H1 (cell line): ENCODE data around the gene NOL9. TPM values are rescaled to one million over a fixed set of nuclear protein-coding genes. Genes with fewer than 3 reads are reported as not detected.

ENCODE experiments used
- CTCF ChIA-PET: fragments of 300-600 bp; sonication (Branson Sonifier 250); formaldehyde crosslinking; loops from one replicate; lab custom pipeline; 2021; ENCODE audit not compliant: partially characterized antibody; lab: Charles Lee
- POLR2A ChIA-PET: fragments of 300-600 bp; sonication (Branson Sonifier 250); formaldehyde crosslinking; loops from one replicate; lab custom pipeline; 2021; ENCODE audit warnings: inconsistent platforms; ENCODE audit not compliant: partially characterized antibody; lab: Charles Lee
- DNase-seq, 2 experiments: peaks; one replicate each; pipeline versions ENCODE4 v3.0.0 to v3.0.0-alpha.2; 2010 to 2022; ENCODE audit warnings: low spot score in 2 of 2, low read depth in 1 of 2, mixed read lengths in 1 of 2
- FAIRE-seq: peaks from 2 replicates; lab custom pipeline; 2011; peaks lifted over from hg19 to GRCh38; lab: Jason Lieb, UNC
- H2AFZ ChIP-seq: 2 replicates; pipeline ENCODE4 v1.8.1; 2012; ENCODE audit warnings: low read length, inconsistent platforms
- H2AK5ac ChIP-seq: 2 replicates; pipeline ENCODE4 v1.6.1; 2013; ENCODE audit warnings: low read depth, low read length
- H2BK120ac ChIP-seq: replicated peaks from 2 replicates; pipeline ENCODE3; 2013; ENCODE audit warnings: low read depth, low read length, inconsistent platforms
- H2BK12ac ChIP-seq: 2 replicates; pipeline ENCODE4 v1.6.1; 2013; ENCODE audit warnings: low read depth, low read length
- H2BK15ac ChIP-seq: 2 replicates; pipeline ENCODE4 v1.6.1; 2013; ENCODE audit warnings: low read length
- H2BK20ac ChIP-seq: 2 replicates; pipeline ENCODE4 v1.6.1; 2013; ENCODE audit warnings: low read length
- H2BK5ac ChIP-seq: 2 replicates; pipeline ENCODE4 v1.6.1; 2013; ENCODE audit warnings: low read depth, low read length
- H3K14ac ChIP-seq: 2 replicates; pipeline ENCODE4 v1.6.1; 2013; ENCODE audit warnings: inconsistent platforms; ENCODE audit not compliant: insufficient read length
- H3K18ac ChIP-seq: 2 replicates; pipeline ENCODE4 v1.6.1; 2013; ENCODE audit warnings: low read length; ENCODE audit errors: extremely low read depth
- H3K23ac ChIP-seq: 2 replicates; pipeline ENCODE4 v1.6.1; 2013; ENCODE audit warnings: inconsistent platforms; ENCODE audit not compliant: insufficient read length
- H3K23me2 ChIP-seq: 2 replicates; pipeline ENCODE4 v1.6.1; 2013; ENCODE audit warnings: low read depth, low read length
- H3K27ac ChIP-seq: 2 replicates; pipeline ENCODE4 v1.6.1; 2011; ENCODE audit warnings: low read depth, low read length, inconsistent platforms
- H3K27me3 ChIP-seq, 4 experiments: replicated peaks in 1 of 4; 1 replicate in 1 of 4; 2 replicates in 3 of 4; pipeline versions ENCODE4 v1.6.1 to v1.8.1; 2011 to 2013; ENCODE audit warnings: low read length in 3 of 4, mild to moderate bottlenecking in 3 of 4, inconsistent platforms in 2 of 4, mixed read lengths in 2 of 4, moderate library complexity in 1 of 4; ENCODE audit not compliant: control insufficient read depth in 3 of 4, insufficient read depth in 3 of 4; ENCODE audit errors: extremely low read depth in 1 of 4
- H3K36me3 ChIP-seq, 4 experiments: 2 replicates each; pipeline versions ENCODE4 v1.6.1 to v1.8.1; 2011 to 2013; ENCODE audit warnings: mild to moderate bottlenecking in 4 of 4, low read length in 3 of 4, moderate library complexity in 2 of 4, control low read depth in 1 of 4, inconsistent platforms in 1 of 4; ENCODE audit not compliant: insufficient read depth in 4 of 4, control insufficient read depth in 2 of 4
- H3K4ac ChIP-seq: replicated peaks from 2 replicates; pipeline ENCODE3; 2013; ENCODE audit warnings: low read length, low read depth, mixed read lengths, inconsistent platforms; ENCODE audit not compliant: insufficient read length
- H3K4me1 ChIP-seq, 4 experiments: replicated peaks in 1 of 4; 1 replicate in 1 of 4; 2 replicates in 3 of 4; pipeline versions ENCODE4 v1.6.1 to v1.8.1; 2011 to 2013; ENCODE audit warnings: low read length in 3 of 4, inconsistent platforms in 2 of 4, mixed read lengths in 1 of 4; ENCODE audit not compliant: insufficient read depth in 4 of 4, control insufficient read depth in 3 of 4
- H3K4me2 ChIP-seq, 2 experiments: 2 replicates each; pipeline versions ENCODE4 v1.6.1 to v1.8.1; 2011 to 2013; ENCODE audit warnings: low read depth in 2 of 2, low read length in 2 of 2, control low read depth in 1 of 2, inconsistent platforms in 1 of 2, mild to moderate bottlenecking in 1 of 2; ENCODE audit not compliant: insufficient read depth in 1 of 2
- H3K4me3 ChIP-seq, 4 experiments: fragments of 200-600, 300-600 bp in 1 of 4; sonication (generic), shearing (Covaris generic), sonication (Bioruptor Twin) in 1 of 4; 2 replicates each; pipeline versions ENCODE4 v1.5.1 to v1.8.1; 2011 to 2016; ENCODE audit warnings: low read length in 4 of 4, low read depth in 3 of 4, control low read depth in 2 of 4, inconsistent platforms in 2 of 4, mild to moderate bottlenecking in 2 of 4, mixed read lengths in 1 of 4, moderate library complexity in 1 of 4; ENCODE audit not compliant: insufficient read depth in 2 of 4; ENCODE audit errors: extremely low read depth in 1 of 4
- H3K56ac ChIP-seq: replicated peaks from 2 replicates; pipeline ENCODE3; 2013; ENCODE audit warnings: low read depth, mild to moderate bottlenecking, mixed read lengths, low read length, inconsistent platforms; ENCODE audit not compliant: insufficient read length
- H3K79me1 ChIP-seq: 2 replicates; pipeline ENCODE4 v1.6.1; 2013; ENCODE audit warnings: low read depth, low read length, control low read depth
- H3K79me2 ChIP-seq, 2 experiments: 2 replicates each; pipeline versions ENCODE4 v1.6.1 to v1.8.1; 2012 to 2013; ENCODE audit warnings: low read length in 2 of 2, mild to moderate bottlenecking in 2 of 2, inconsistent platforms in 1 of 2; ENCODE audit not compliant: insufficient read depth in 2 of 2, control insufficient read depth in 1 of 2
- H3K9ac ChIP-seq, 4 experiments: replicated peaks in 1 of 4; 1 replicate in 1 of 4; 2 replicates in 3 of 4; pipeline versions ENCODE4 v1.6.1 to v1.8.1; 2011 to 2013; ENCODE audit warnings: low read depth in 3 of 4, low read length in 3 of 4, control low read depth in 2 of 4, mild to moderate bottlenecking in 2 of 4, moderate library complexity in 2 of 4, inconsistent platforms in 1 of 4; ENCODE audit errors: extremely low read depth in 1 of 4
- H3K9me3 ChIP-seq, 2 experiments: 2 replicates each; pipeline versions ENCODE4 v1.6.1 to v1.8.1; 2012 to 2013; ENCODE audit warnings: mild to moderate bottlenecking in 2 of 2, moderate library complexity in 2 of 2, control low read depth in 1 of 2, inconsistent platforms in 1 of 2, low read depth in 1 of 2, low read length in 1 of 2, mixed read lengths in 1 of 2; ENCODE audit not compliant: insufficient read depth in 2 of 2
- H4K20me1 ChIP-seq, 2 experiments: replicated peaks in 1 of 2; 2 replicates each; pipeline versions ENCODE3 to v1.8.1; 2011 to 2013; ENCODE audit warnings: inconsistent platforms in 2 of 2, low read length in 2 of 2, mild to moderate bottlenecking in 1 of 2; ENCODE audit not compliant: insufficient read depth in 2 of 2, control insufficient read depth in 1 of 2
- H4K5ac ChIP-seq: 2 replicates; pipeline ENCODE4 v1.6.1; 2013; ENCODE audit warnings: low read length, low read depth, mixed read lengths, inconsistent platforms; ENCODE audit not compliant: insufficient read length
- H4K8ac ChIP-seq: 2 replicates; pipeline ENCODE4 v1.8.0; 2013; ENCODE audit warnings: mild to moderate bottlenecking, moderate library complexity, low read length, inconsistent platforms; ENCODE audit not compliant: insufficient read depth; ENCODE audit errors: extremely low read depth
- H4K91ac ChIP-seq: replicated peaks from 2 replicates; pipeline ENCODE3; 2013; ENCODE audit warnings: low read length, mixed read lengths, inconsistent platforms; ENCODE audit not compliant: insufficient read length
- SRF ChIP-seq: IDR thresholded peaks from 2 replicates; pipeline ENCODE4 v1.6.1; 2011; ENCODE audit warnings: mild to moderate bottlenecking, low read depth, low read length, moderate library complexity
- WGBS, 2 experiments: shearing (Covaris generic) in 1 of 2; methylation state at CpG; one replicate each; pipeline versions ENCODE4 v1.1.6 to v1.1.7; 2013 to 2015; ENCODE audit warnings: low lambda C conversion rate in 2 of 2, mixed read lengths in 2 of 2, inconsistent platforms in 1 of 2, low coverage in 1 of 2, missing lambda C conversion rate in 1 of 2; ENCODE audit not compliant: insufficient replicate concordance in 2 of 2, insufficient coverage in 1 of 2, insufficient read length in 1 of 2; ENCODE audit errors: extremely low coverage in 1 of 2, missing lambda C conversion rate in 1 of 2; 5-methylcytosine and 5-hydroxymethylcytosine counted together
- polyA plus RNA-seq, 7 experiments: library from polyadenylated mRNA; depleted of rRNA in 3 of 7; stranded (reverse) in 5 of 7; unstranded in 2 of 7; fragments of >200 nt in 5 of 7; fragments of 200-250 nt in 2 of 7; gene quantifications; 1 replicate in 5 of 7; 2 replicates in 1 of 7; 4 replicates in 1 of 7; pipeline versions ENCODE4 v1.2.1 to v1.2.3, GENCODE V29; 2011 to 2013; ENCODE audit warnings: missing spikeins in 2 of 7, mixed read lengths in 2 of 7
- total RNA-seq: library from RNA; stranded (reverse); fragmentation: NEBNext Ultra II Directional; extraction: Animal tissue kit (Norgen Biotek cat#: 25700); gene quantifications from 2 replicates; pipeline ENCODE4 v1.2.1, GENCODE V29; 2021

The NOL9 gene
- total and polyA plus RNA-seq, 2 of the 8 experiments (the other 6 are each of a cell fraction or from before 2014, with no cell fraction given), result 17.1 to 38.1 TPM

GRCh38 chr1:6574025-6574620, 19.8 kb upstream of the NOL9 start:
- Histone ChIP-seq H3K4me2 (no peak overlapping the region), H3K79me2 (no peaks in the 10 kb centered on the region), H3K18ac (no peak overlapping the region), H4K8ac (no peak overlapping the region), H3K36me3 (no peaks in the 10 kb centered on the region), H3K27me3 (peaks cover 0 to 2% (median 0%) of the 10 kb centered on the region in 4 experiments; a peak in 3 of 7 replicates), H3K4ac (no peak overlapping the region), H4K91ac (no peak overlapping the region), H4K20me1 (no peaks in the 10 kb centered on the region), H3K4me3 (no peak overlapping the region), H2AK5ac (no peak overlapping the region), H4K5ac (no peak overlapping the region), H3K27ac (no peak overlapping the region), H3K9me3 (no peaks in the 10 kb centered on the region), H3K9ac (no peak overlapping the region), H2BK20ac (no peak overlapping the region), H3K56ac (no peak overlapping the region), H3K23ac (no peak overlapping the region), H3K79me1 (no peaks in the 10 kb centered on the region), H2BK120ac (no peak overlapping the region), H3K4me1 (peaks cover 0 to 9% (median 6%) of the 10 kb centered on the region in 4 experiments; a peak in 6 of 7 replicates), H3K23me2 (peaks cover under 1% of the 10 kb centered on the region), H2BK12ac (no peak overlapping the region), H2BK5ac (no peak overlapping the region), H3K14ac (no peak overlapping the region), H2BK15ac (no peak overlapping the region), H2AFZ (no peak overlapping the region)
- DNase-seq (no peak), FAIRE-seq (no peak)
- 83% methylated on average over 8 of the region's 8 CpGs; no CpG with 5 or more reads in 1 of the 2 experiments for WGBS, 2 experiments
- ChIA-PET POLR2A (interaction anchor here (1.0 to 1.1 kb wide), 2 partner anchors 27 to 31 kb away, joined by 4 read pairs; no protein-coding TSS in a partner anchor), CTCF (interaction anchor here (0.9 to 5.1 kb wide), 3 partner anchors 11 to 67 kb away, joined by 3 to 19 read pairs (median 15); partner anchors contain the start of genes NOL9 and TAS1R1)
- no peak for TF ChIP-seq SRF
